Breast epithelium (tissue), 3 donors: ENCODE results near the gene ERMARD.

ENCODE experiments used
- POLR2A ChIP-seq: fragments of 450-650 bp; IDR thresholded peaks from one replicate; pipeline ENCODE4 v1.6.1; 2016; ENCODE audit warnings: antibody characterized with exemption, mild to moderate bottlenecking, moderate library complexity
- TF ChIP-seq, protein P1 (sequence below), 3 donors: fragments of 450-650 bp; IDR thresholded peaks; one replicate each; pipeline ENCODE4 v1.5.1; 2016 to 2017; ENCODE audit warnings: antibody characterized with exemption in 3 of 3, mild to moderate bottlenecking in 3 of 3, moderate library complexity in 3 of 3

GRCh38 chr6:169809386-169809785, 58.0 kb downstream of the ERMARD start:
- TF ChIP-seq, protein P1, sequence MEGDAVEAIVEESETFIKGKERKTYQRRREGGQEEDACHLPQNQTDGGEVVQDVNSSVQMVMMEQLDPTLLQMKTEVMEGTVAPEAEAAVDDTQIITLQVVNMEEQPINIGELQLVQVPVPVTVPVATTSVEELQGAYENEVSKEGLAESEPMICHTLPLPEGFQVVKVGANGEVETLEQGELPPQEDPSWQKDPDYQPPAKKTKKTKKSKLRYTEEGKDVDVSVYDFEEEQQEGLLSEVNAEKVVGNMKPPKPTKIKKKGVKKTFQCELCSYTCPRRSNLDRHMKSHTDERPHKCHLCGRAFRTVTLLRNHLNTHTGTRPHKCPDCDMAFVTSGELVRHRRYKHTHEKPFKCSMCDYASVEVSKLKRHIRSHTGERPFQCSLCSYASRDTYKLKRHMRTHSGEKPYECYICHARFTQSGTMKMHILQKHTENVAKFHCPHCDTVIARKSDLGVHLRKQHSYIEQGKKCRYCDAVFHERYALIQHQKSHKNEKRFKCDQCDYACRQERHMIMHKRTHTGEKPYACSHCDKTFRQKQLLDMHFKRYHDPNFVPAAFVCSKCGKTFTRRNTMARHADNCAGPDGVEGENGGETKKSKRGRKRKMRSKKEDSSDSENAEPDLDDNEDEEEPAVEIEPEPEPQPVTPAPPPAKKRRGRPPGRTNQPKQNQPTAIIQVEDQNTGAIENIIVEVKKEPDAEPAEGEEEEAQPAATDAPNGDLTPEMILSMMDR (IDR thresholded peaks at IDR 0.05) = no peak
- no peak for TF ChIP-seq POLR2A
